Measurements from ENCODE around the gene OR2J2. TPM values are rescaled to one million over a fixed set of nuclear protein-coding genes. Genes with fewer than 3 reads are reported as not detected.

OR2J2 gene
- total and polyA plus RNA-seq, 10 of the 15 experiments (the other 5 are each of a cell fraction or from before 2014, with no cell fraction given) = not detected

- WGBS (ENCODE audit: insufficient coverage, insufficient replicate concordance, low lambda C conversion rate, missing lambda C conversion rate) = 27% methylated on average over 21 of the region's 22 CpGs
- no peak for ATAC-seq
- in situ Hi-C loops (cut with MboI) (no loop called here), intact Hi-C loops (cut with micrococcal nuclease; ENCODE audit: unreplicated experiment) (no loop called here)
- Histone ChIP-seq H3K79me2 (ENCODE audit: control insufficient read depth, insufficient read depth, low read length) (no peaks in the 10 kb centered on the region), H3K36me3 (ENCODE audit: control insufficient read depth in 2 of 2, insufficient read depth in 2 of 2, low read length in 1 of 2) (no peaks in the 10 kb centered on the region), H3K9ac (ENCODE audit: control insufficient read depth, insufficient read depth, low read length) (no peak overlapping the region), H3K27me3 (replicated peaks in 1 of 2; ENCODE audit: control insufficient read depth in 2 of 2, insufficient read depth in 2 of 2, low read length in 1 of 2) (no peaks in the 10 kb centered on the region), H3K4me3 (no peak overlapping the region), H3K4me1 (ENCODE audit: control insufficient read depth, insufficient read depth, low read length) (no peaks in the 10 kb centered on the region), H3K9me3 (replicated peaks; ENCODE audit: control insufficient read depth, insufficient read depth, low read length) (no peaks in the 10 kb centered on the region), H3K27ac (ENCODE audit: control insufficient read depth, insufficient read depth) (no peak overlapping the region), H4K20me1 (ENCODE audit: control insufficient read depth, insufficient read depth) (no peaks in the 10 kb centered on the region), H2AFZ (ENCODE audit: control insufficient read depth, low read depth, low read length) (no peak overlapping the region), H3K4me2 (ENCODE audit: control insufficient read depth, insufficient read depth) (no peak overlapping the region)
- CTCF ChIA-PET = no interaction called here
- BruUV-seq (replicated peaks) = no TSS peak
- no peak for FAIRE-seq
- POLR2A ChIA-PET = no interaction called here
- SMC1A ChIA-PET (ENCODE audit: uncharacterized antibody, unreplicated experiment) = no interaction called here
- no peak for TF ChIP-seq YY1 (IDR thresholded peaks at IDR 0.05; ENCODE audit: low read depth, low read length)
- no peak for TF ChIP-seq E2F4 (IDR thresholded peaks at IDR 0.05; ENCODE audit: low read depth, low read length)
- TF ChIP-seq FOXK2 (IDR thresholded peaks at IDR 0.05) = no peak
- no peak for DNase-seq (ENCODE audit: low read depth, low spot score)
- RAD21 ChIA-PET (ENCODE audit: unreplicated experiment) = no interaction called here
Measured at GRCh38 chr6:29200767-29201662, 30.3 kb downstream of the OR2J2 start.

GRCh38 chr6:29201966-29202365 is 31.3 kb downstream of the OR2J2 start:
- Histone ChIP-seq H3K9ac (ENCODE audit: control insufficient read depth, insufficient read depth, low read length) (no peak overlapping the region), H3K4me3 (no peak overlapping the region), H3K79me2 (ENCODE audit: control insufficient read depth, insufficient read depth, low read length) (no peaks in the 10 kb centered on the region), H4K20me1 (ENCODE audit: control insufficient read depth, insufficient read depth) (no peaks in the 10 kb centered on the region), H3K27me3 (replicated peaks in 1 of 2; ENCODE audit: control insufficient read depth in 2 of 2, insufficient read depth in 2 of 2, low read length in 1 of 2) (no peaks in the 10 kb centered on the region), H3K27ac (ENCODE audit: control insufficient read depth, insufficient read depth) (no peak overlapping the region), H2AFZ (ENCODE audit: control insufficient read depth, low read depth, low read length) (no peak overlapping the region), H3K4me2 (ENCODE audit: control insufficient read depth, insufficient read depth) (no peak overlapping the region), H3K36me3 (ENCODE audit: control insufficient read depth in 2 of 2, insufficient read depth in 2 of 2, low read length in 1 of 2) (no peaks in the 10 kb centered on the region), H3K9me3 (replicated peaks; ENCODE audit: control insufficient read depth, insufficient read depth, low read length) (no peaks in the 10 kb centered on the region), H3K4me1 (ENCODE audit: control insufficient read depth, insufficient read depth, low read length) (no peaks in the 10 kb centered on the region)
- POLR2A ChIA-PET = no interaction called here
- DNase-seq (ENCODE audit: low read depth, low spot score) (no peak), FAIRE-seq (no peak), ATAC-seq (no peak)
- TF ChIP-seq ZNF592 (IDR thresholded peaks at IDR 0.05) (no peak), SUZ12 (IDR thresholded peaks at IDR 0.05; ENCODE audit: unreplicated experiment) (no peak), USF1 (IDR thresholded peaks at IDR 0.05; ENCODE audit: borderline replicate concordance, extremely low read length, insufficient read depth, low read depth, low read length) (no peak), CREB1 (IDR thresholded peaks at IDR 0.05; ENCODE audit: low read depth) (no peak), WRNIP1 (IDR thresholded peaks at IDR 0.05; ENCODE audit: borderline replicate concordance, low read depth, low read length) (no peak)
- RAD21 ChIA-PET (ENCODE audit: unreplicated experiment) = no interaction called here
- CTCF ChIA-PET = no interaction called here
- 0% methylated on average over 3 of the region's 3 CpGs for WGBS (ENCODE audit: insufficient coverage, insufficient replicate concordance, low lambda C conversion rate, missing lambda C conversion rate)
- in situ Hi-C loops (cut with MboI) = no loop called here
- intact Hi-C loops (cut with micrococcal nuclease; ENCODE audit: unreplicated experiment) = no loop called here
- no TSS peak for BruUV-seq (replicated peaks)
- SMC1A ChIA-PET (ENCODE audit: uncharacterized antibody, unreplicated experiment) = no interaction called here
